Heart left ventricle (tissue), 16 donors: ENCODE measurements around the gene COL27A1. TPM values are rescaled to one million over a fixed set of nuclear protein-coding genes. Genes with fewer than 3 reads are reported as not detected.

Experiments
- ATAC-seq, 4 donors: fragments of 200-7000 bp; cut with Tn5 transposase; one replicate each; pipeline ENCODE4 v1.9.1; 2020 to 2022; ENCODE audit warnings: moderate library complexity in 4 of 4, mild to moderate bottlenecking in 3 of 4, moderate number of reproducible peaks in 1 of 4
- DNase-seq, 5 donors: peaks; one replicate each; pipeline ENCODE4 v3.0.0-alpha.2; 2020
- H3K27ac ChIP-seq, 12 donors: fragments of 200-600 bp; sonication (generic) in 4 of 12; one replicate each; pipeline versions ENCODE4 v1.5.0 to v1.8.0; 2016 to 2022; ENCODE audit warnings: mild to moderate bottlenecking in 2 of 12
- H3K27me3 ChIP-seq, 9 donors: fragments of 200-600 bp; sonication (generic) in 2 of 9; one replicate each; pipeline versions ENCODE4 v1.5.1 to v1.8.0; 2016 to 2022; ENCODE audit warnings: mild to moderate bottlenecking in 3 of 9
- H3K36me3 ChIP-seq, 9 donors: fragments of 200-600 bp; sonication (generic) in 2 of 9; one replicate each; pipeline versions ENCODE4 v1.5.0 to v1.8.0; 2018 to 2022; ENCODE audit warnings: mild to moderate bottlenecking in 2 of 9
- H3K4me1 ChIP-seq, 12 donors: fragments of 200-600 bp; sonication (generic) in 4 of 12; one replicate each; pipeline versions ENCODE4 v1.5.0 to v1.8.0; 2016 to 2022; ENCODE audit warnings: mild to moderate bottlenecking in 3 of 12
- H3K4me3 ChIP-seq, 12 donors: fragments of 200-600 bp; sonication (generic) in 4 of 12; one replicate each; pipeline versions ENCODE4 v1.5.0 to v1.8.0; 2017 to 2022; ENCODE audit warnings: mild to moderate bottlenecking in 9 of 12, moderate library complexity in 4 of 12
- H3K9me3 ChIP-seq, 12 donors: fragments of 200-600 bp; sonication (generic) in 4 of 12; one replicate each; pipeline versions ENCODE4 v1.5.0 to v1.8.0; 2016 to 2022; ENCODE audit warnings: mild to moderate bottlenecking in 1 of 12
- POLR2A ChIP-seq, 2 donors: fragments of 450-650 bp; IDR thresholded peaks; one replicate each; pipeline ENCODE4 v1.6.1; 2017; ENCODE audit warnings: antibody characterized with exemption in 2 of 2, mild to moderate bottlenecking in 2 of 2, moderate library complexity in 2 of 2
- WGBS, 4 donors: extraction: QIAGEN DNeasy Blood & Tissue Kit in 2 of 4; methylation state at CpG; one replicate each; pipeline versions ENCODE4 v1.1.5 to v1.1.7; 2013 to 2018; 5-methylcytosine and 5-hydroxymethylcytosine counted together
- intact Hi-C, 10 donors: fragments of 100-400 bp; cut with DNase I; formaldehyde crosslinking; loops; one replicate each; pipeline versions ENCODE4 v1.11.1 to v1.14.2; 2022
- polyA plus RNA-seq, 2 donors: library from polyadenylated mRNA; stranded (reverse); fragments of 200-250 nt; gene quantifications; one replicate each; pipeline ENCODE4 v1.2.3, GENCODE V29; 2013
- total RNA-seq, 9 donors: library from RNA; depleted of rRNA in 2 of 9; stranded (reverse); fragments of >200 nt in 2 of 9; fragmentation: NEBNext Ultra II Directional in 3 of 9; extraction: Animal tissue kit (Norgen Biotek cat#: 25700) in 3 of 9; gene quantifications; one replicate each; pipeline versions ENCODE4 v1.1.0 to v1.2.4, GENCODE V29; 2016 to 2023
- TF ChIP-seq, protein P1 (sequence below), 12 donors: fragments of 200-600 bp; sonication (generic) in 4 of 12; IDR thresholded peaks; one replicate each; pipeline versions ENCODE4 v1.5.0 to v1.8.0; 2018 to 2022; ENCODE audit warnings: antibody characterized with exemption in 12 of 12, mild to moderate bottlenecking in 5 of 12
- donor health status: ischemic (EF 13 %, LVEDD 7.1; RV severe dilation, severe dysfunction).
- donor health status: healthy with polysubstance abuse.
- donor health status: DM: no; HTN: yes; CAD: no.
- donor health status: DM: no; HTN: no; CAD: no.
- donor health status: ischemic (EF 25% LVEDD 6.9; RV normal size, moderate dysfunction).
- donor health status: ischemic (EF 25% LVEDD 5.7; RV mildly dilated, moderate dysfunction).
- donor health status: healthy.
- donor health status: DM: yes; HTN: yes; CAD: no.
- donor health status: ischemic (EF 35%, LVEDD 5.7; RV mildly dilated, moderate dysfunction).
- donor health status: nonischemic (EF 11% LVEDD 7.7; RV severe dilation, severe dysfunction).
- donor health status: DM: yes; HTN: yes; CAD: no.
- donor health status: PGD.
- donor health status: ischemic (EF 29% LVEDD 5.4; RV normal size, mild dysfunction).
- donor health status: nonischemic (EF 23%, LVEDD 6.1; RV moderate dilation, normal function).

COL27A1 gene
- total and polyA plus RNA-seq, 11 donors = 2.3 to 14.2 (median 5.2) TPM

DNA sequence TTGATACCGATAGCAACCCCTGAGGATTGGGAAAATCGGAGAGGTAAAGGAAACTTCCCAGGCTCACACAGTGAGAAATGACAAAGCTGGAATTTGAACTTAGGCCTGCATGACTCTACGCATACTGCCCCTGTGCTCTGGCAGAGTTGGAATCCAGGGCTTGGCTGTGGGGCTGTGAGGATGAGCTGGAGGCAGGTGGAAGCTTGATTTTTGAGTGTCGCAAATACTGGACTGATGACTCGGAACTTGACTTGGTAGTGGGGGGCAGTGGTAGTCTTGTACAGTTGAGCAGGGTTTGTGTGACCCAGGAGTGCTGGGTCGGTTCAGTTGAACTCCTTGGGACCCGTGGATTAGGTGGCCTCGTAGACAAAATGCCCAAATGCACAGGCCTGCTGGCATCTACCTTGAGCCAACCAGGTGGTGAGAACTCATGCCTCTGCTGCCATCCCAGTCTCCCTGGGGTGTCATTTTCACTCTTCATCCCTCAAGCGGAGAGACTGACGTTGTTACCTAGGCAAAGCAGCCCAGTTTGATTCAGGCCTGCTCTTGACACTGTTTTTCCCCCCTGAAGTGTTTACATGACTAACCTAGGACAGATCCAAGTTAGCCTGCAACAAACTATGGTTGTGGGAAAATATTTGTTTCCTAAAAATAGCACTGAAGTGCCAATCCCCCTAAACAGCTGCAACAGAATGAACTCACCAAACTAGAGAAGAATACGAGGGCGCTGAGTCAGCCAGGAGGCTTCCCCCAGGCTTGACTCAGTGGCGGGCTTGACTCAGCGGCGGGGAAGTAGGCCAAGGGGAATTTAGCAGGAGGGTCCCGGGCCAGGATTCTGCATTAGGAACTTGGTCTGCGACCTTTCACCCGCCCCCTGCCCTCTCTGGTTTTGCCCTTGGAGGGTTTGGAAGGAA, 121.8 kb downstream of the COL27A1 start:
- ATAC-seq (no peak), DNase-seq (peak in 4 of 5 donors; percentile 6 to 30 (median 10))
- H3K4me3 ChIP-seq = no peak overlapping the region
- no peaks in the 10 kb centered on the region for H3K36me3 ChIP-seq
- no peaks in the 10 kb centered on the region for H3K27me3 ChIP-seq
- intact Hi-C loops = loop anchor here in 1 of 10 donors (10.0 kb wide), 1 partner anchor 122 kb away; the partner anchor contains the start of gene COL27A1
- peaks cover 0 to 9% (median 0%) of the 10 kb centered on the region in 12 donors for H3K4me1 ChIP-seq
- TF ChIP-seq POLR2A (IDR thresholded peaks at IDR 0.05) = no peak
- TF ChIP-seq, protein P1, sequence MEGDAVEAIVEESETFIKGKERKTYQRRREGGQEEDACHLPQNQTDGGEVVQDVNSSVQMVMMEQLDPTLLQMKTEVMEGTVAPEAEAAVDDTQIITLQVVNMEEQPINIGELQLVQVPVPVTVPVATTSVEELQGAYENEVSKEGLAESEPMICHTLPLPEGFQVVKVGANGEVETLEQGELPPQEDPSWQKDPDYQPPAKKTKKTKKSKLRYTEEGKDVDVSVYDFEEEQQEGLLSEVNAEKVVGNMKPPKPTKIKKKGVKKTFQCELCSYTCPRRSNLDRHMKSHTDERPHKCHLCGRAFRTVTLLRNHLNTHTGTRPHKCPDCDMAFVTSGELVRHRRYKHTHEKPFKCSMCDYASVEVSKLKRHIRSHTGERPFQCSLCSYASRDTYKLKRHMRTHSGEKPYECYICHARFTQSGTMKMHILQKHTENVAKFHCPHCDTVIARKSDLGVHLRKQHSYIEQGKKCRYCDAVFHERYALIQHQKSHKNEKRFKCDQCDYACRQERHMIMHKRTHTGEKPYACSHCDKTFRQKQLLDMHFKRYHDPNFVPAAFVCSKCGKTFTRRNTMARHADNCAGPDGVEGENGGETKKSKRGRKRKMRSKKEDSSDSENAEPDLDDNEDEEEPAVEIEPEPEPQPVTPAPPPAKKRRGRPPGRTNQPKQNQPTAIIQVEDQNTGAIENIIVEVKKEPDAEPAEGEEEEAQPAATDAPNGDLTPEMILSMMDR (IDR thresholded peaks at IDR 0.05) = no peak
- no peak overlapping the region for H3K27ac ChIP-seq
- WGBS, 4 donors = 85 to 92% (median 91%) methylated on average over 18 of the region's 18 CpGs
- no peaks in the 10 kb centered on the region for H3K9me3 ChIP-seq

DNA sequence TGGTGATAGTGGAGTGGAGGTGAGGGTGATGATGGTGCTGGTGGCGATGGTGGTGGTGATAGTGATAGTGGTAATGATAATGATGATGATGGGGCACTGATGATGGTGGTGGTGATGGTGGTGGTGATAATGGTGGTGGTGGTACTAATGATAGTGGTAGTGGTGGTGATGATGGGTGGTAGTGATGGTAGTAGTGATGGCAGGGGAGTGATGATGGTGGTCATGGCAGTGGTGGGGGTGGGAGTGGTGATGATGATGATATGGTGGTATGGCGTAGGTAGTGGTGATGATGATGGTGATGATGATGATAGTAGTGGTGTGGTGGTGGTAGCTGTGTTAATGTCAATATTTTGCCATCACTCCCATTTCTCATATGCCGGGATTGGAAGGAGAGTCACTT, 123.0 kb downstream of the COL27A1 start:
- DNase-seq = no peak
- WGBS, 4 donors = 77 to 84% (median 79%) methylated on average over 3 of the region's 3 CpGs
- intact Hi-C loops = loop anchor here in 1 of 10 donors (10.0 kb wide), 1 partner anchor 124 kb away; the partner anchor contains the start of gene COL27A1

DNA sequence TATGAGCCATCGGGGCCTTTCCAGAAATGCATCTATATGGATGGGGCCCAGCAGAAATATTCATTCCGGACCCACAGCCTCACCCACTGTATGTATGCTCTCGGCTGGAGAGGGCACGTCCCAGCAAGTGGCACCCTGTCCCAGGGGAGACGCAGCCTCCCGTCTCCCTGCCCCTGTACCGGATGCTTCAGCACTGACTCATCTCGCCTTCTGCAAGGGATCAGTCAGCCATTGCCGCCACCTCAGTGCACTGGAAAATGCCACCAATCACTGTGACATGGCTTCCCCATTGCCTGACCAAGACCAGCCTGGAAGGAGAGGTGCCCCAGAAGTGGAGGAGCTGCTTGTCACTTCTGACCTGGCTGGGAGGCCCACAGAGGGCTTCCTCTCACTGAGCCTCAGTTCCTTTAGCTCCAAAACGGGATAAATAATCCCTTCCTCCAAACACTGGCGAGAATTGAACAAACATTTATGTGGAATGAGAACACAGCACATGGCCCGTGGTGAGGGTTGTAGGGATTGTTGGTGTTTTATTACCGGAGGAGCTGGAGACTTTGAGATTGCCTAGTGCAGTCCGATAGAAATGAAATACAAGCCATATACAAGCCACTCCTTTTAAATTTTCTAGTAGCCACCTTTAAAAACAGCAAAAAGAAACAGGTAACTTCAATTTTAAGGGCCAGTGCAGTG, 123.7 kb downstream of the COL27A1 start:
- Histone ChIP-seq H3K27me3 (no peaks in the 10 kb centered on the region), H3K4me1 (peaks cover 0 to 9% (median 0%) of the 10 kb centered on the region in 12 donors), H3K36me3 (no peaks in the 10 kb centered on the region), H3K4me3 (no peak overlapping the region), H3K27ac (no peak overlapping the region), H3K9me3 (no peaks in the 10 kb centered on the region)
- DNase-seq (peak in 4 of 5 donors; percentile 5 to 18 (median 12)), ATAC-seq (no peak)
- WGBS, 4 donors = 71 to 86% (median 81%) methylated on average over 12 to 14 of the region's 14 CpGs
- intact Hi-C loops = loop anchor here in 1 of 10 donors (10.0 kb wide), 1 partner anchor 124 kb away; the partner anchor contains the start of gene COL27A1
- no peak for TF ChIP-seq POLR2A (IDR thresholded peaks at IDR 0.05)
- TF ChIP-seq, protein P1 (IDR thresholded peaks at IDR 0.05) = no peak

More for the DNA sequence above, 123.0 kb downstream of the COL27A1 start:
- ATAC-seq = no peak
- no peak overlapping the region for H3K27ac ChIP-seq
- H3K27me3 ChIP-seq = no peaks in the 10 kb centered on the region
- H3K4me3 ChIP-seq = no peak overlapping the region
- no peaks in the 10 kb centered on the region for H3K36me3 ChIP-seq
- TF ChIP-seq POLR2A (IDR thresholded peaks at IDR 0.05) = no peak
- TF ChIP-seq, protein P1 (IDR thresholded peaks at IDR 0.05) = no peak
- no peaks in the 10 kb centered on the region for H3K9me3 ChIP-seq
- H3K4me1 ChIP-seq = peaks cover 0 to 9% (median 0%) of the 10 kb centered on the region in 12 donors
